HG03108 (cell line): ENCODE measurements around the gene CTU2.

Source experiments
- ATAC-seq: cut with Tn5 transposase; IDR thresholded peaks from one replicate; pipeline ENCODE4 v1.9.1; 2021; ENCODE audit warnings: moderate library complexity; ENCODE audit not compliant: unreplicated experiment

Gene CTU2

GRCh38 chr16:88713568-88714419 lies 7.5 kb downstream of the CTU2 start:
- ATAC-seq, result no peak

GRCh38 chr16:88714420-88715302 lies 8.4 kb downstream of the CTU2 start:
- ATAC-seq, result no peak

GRCh38 chr16:88715312-88716190 lies 9.2 kb downstream of the CTU2 start:
- no peak for ATAC-seq

- ATAC-seq, result no peak
Measured at GRCh38 chr16:88716201-88716600, 9.9 kb downstream of the CTU2 start.

- ATAC-seq, result no peak
Measured at GRCh38 chr16:88716601-88717001, 10.3 kb downstream of the CTU2 start.

- ATAC-seq, result no peak
Measured at GRCh38 chr16:88718178-88718577, 11.9 kb downstream of the CTU2 start.

- no peak for ATAC-seq
Measured at GRCh38 chr16:88719267-88719932, 13.1 kb downstream of the CTU2 start.

- no peak for ATAC-seq
Measured at GRCh38 chr16:88719933-88720296, 13.6 kb downstream of the CTU2 start.

- ATAC-seq, result no peak
Measured at GRCh38 chr16:88720396-88720970, 14.2 kb downstream of the CTU2 start.

GRCh38 chr16:88721236-88721635 lies 14.9 kb downstream of the CTU2 start:
- ATAC-seq, result no peak

- ATAC-seq, result no peak
Measured at GRCh38 chr16:88721815-88722755, 15.8 kb downstream of the CTU2 start.

- no peak for ATAC-seq
Measured at GRCh38 chr16:88722784-88723506, 16.6 kb downstream of the CTU2 start.

- no peak for ATAC-seq
Measured at GRCh38 chr16:88723507-88723887, 17.2 kb downstream of the CTU2 start.

GRCh38 chr16:88723911-88724310 lies 17.6 kb downstream of the CTU2 start:
- ATAC-seq, result no peak

- no peak for ATAC-seq
Measured at GRCh38 chr16:88724855-88725555, 18.7 kb downstream of the CTU2 start.

GRCh38 chr16:88725609-88726407 lies 19.5 kb downstream of the CTU2 start:
- ATAC-seq, result no peak

- ATAC-seq, result no peak
Measured at GRCh38 chr16:88726408-88726749, 20.1 kb downstream of the CTU2 start.
